HepG2 (cell line): Measurements from ENCODE around the gene YWHAH. TPM values are rescaled to one million over a fixed set of nuclear protein-coding genes. Genes with fewer than 3 reads are reported as not detected.

Experiments
- ATAC-seq: fragments of 200-7000 bp; cut with Tn5 transposase; 3 replicates; pipeline ENCODE4 v1.9.1; 2020; ENCODE audit warnings: mild to moderate bottlenecking, moderate library complexity
- BruUV-seq: library from RNA; stranded (reverse); fragments of 400-500 nt; replicated peaks from 2 replicates; lab custom pipeline; 2021; lab: Mats Ljungman, UMichigan
- CTCF ChIA-PET: fragments of 300-600 bp; formaldehyde crosslinking; extraction: SDS; loops from one replicate; lab custom pipeline; 2021; ENCODE audit warnings: low total read pairs, inconsistent platforms, low intra/inter-chr PET ratio; lab: Yijun Ruan, JAX
- POLR2A ChIA-PET: fragments of 350-600 bp; sonication (Branson Sonifier 250); formaldehyde crosslinking; loops from one replicate; lab custom pipeline; 2020; ENCODE audit warnings: antibody characterized with exemption, inconsistent platforms; lab: Yijun Ruan, JAX
- DNase-seq: peaks from one replicate; pipeline ENCODE4 v3.0.0-alpha.2; 2015; ENCODE audit warnings: low spot score
- FAIRE-seq: peaks from 3 replicates; lab custom pipeline; 2011; peaks lifted over from hg19 to GRCh38; lab: Jason Lieb, UNC
- H2AFZ ChIP-seq: one replicate; pipeline ENCODE4 v1.6.1; 2011; ENCODE audit warnings: low read length, inconsistent platforms
- H3K27ac ChIP-seq: fragments of 300-600 bp; 3 replicates; pipeline ENCODE4 v1.8.0; 2011; ENCODE audit warnings: mixed run types, mild to moderate bottlenecking, mixed read lengths, low read length, inconsistent platforms; ENCODE audit not compliant: insufficient read depth; ENCODE audit errors: extremely low read length
- H3K27me3 ChIP-seq, 2 experiments: fragments of 200-600 bp in 1 of 2; 2 replicates in 1 of 2; 3 replicates in 1 of 2; pipeline versions ENCODE4 v1.6.0 to v1.8.0; 2011; ENCODE audit warnings: low read length in 2 of 2, mild to moderate bottlenecking in 2 of 2, moderate library complexity in 2 of 2, inconsistent platforms in 1 of 2; ENCODE audit not compliant: insufficient read depth in 2 of 2, control insufficient read depth in 1 of 2
- H3K36me3 ChIP-seq, 2 experiments: fragments of 200-600 bp in 1 of 2; replicated peaks in 1 of 2; 2 replicates in 1 of 2; 3 replicates in 1 of 2; pipeline versions ENCODE4 v1.5.1 to v1.8.0; 2011; ENCODE audit warnings: low read length in 2 of 2, inconsistent platforms in 1 of 2; ENCODE audit not compliant: insufficient read depth in 2 of 2, control insufficient read depth in 1 of 2
- H3K4me1 ChIP-seq: 2 replicates; pipeline ENCODE4 v1.5.1; 2012; ENCODE audit warnings: low read length, inconsistent platforms; ENCODE audit not compliant: insufficient read depth
- H3K4me2 ChIP-seq: 2 replicates; pipeline ENCODE4 v1.6.0; 2011; ENCODE audit warnings: low read depth, low read length, inconsistent platforms
- H3K4me3 ChIP-seq, 3 experiments: fragments of 200-600 bp in 1 of 3; sonication (generic), shearing (Covaris generic) in 1 of 3; replicated peaks in 1 of 3; 2 replicates each; pipeline ENCODE4 v1.5.1; 2011 to 2016; ENCODE audit warnings: low read length in 3 of 3, inconsistent platforms in 2 of 3, low read depth in 2 of 3, mild to moderate bottlenecking in 2 of 3, control low read depth in 1 of 3, mixed read lengths in 1 of 3; ENCODE audit not compliant: insufficient read depth in 1 of 3
- H3K79me2 ChIP-seq: one replicate; pipeline ENCODE4 v1.6.1; 2011; ENCODE audit warnings: low read length, inconsistent platforms; ENCODE audit not compliant: insufficient read depth
- H3K9ac ChIP-seq: 2 replicates; pipeline ENCODE4 v1.6.0; 2011; ENCODE audit warnings: mild to moderate bottlenecking, low read depth, low read length, inconsistent platforms; ENCODE audit not compliant: insufficient read depth
- H3K9me3 ChIP-seq: 2 replicates; pipeline ENCODE4 v1.5.1; 2012; ENCODE audit warnings: mild to moderate bottlenecking, low read length
- H4K20me1 ChIP-seq: 2 replicates; pipeline ENCODE4 v1.6.0; 2011; ENCODE audit warnings: inconsistent platforms, mild to moderate bottlenecking, low read length, moderate library complexity; ENCODE audit not compliant: insufficient read depth
- ATRX ChIP-seq: sonication (generic); formaldehyde crosslinking; IDR thresholded peaks from 2 replicates; pipeline ENCODE4 v1.4.0; 2020; ENCODE audit warnings: missing genetic modification reagents, borderline replicate concordance
- CENPX ChIP-seq: sonication (generic); formaldehyde crosslinking; IDR thresholded peaks from 2 replicates; pipeline ENCODE4 v1.9.0; 2021; ENCODE audit warnings: mild to moderate bottlenecking, missing genetic modification reagents, moderate library complexity
- ETV6 ChIP-seq: sonication (generic); formaldehyde crosslinking; conservative IDR thresholded peaks from 2 replicates; pipeline ENCODE4 v1.4.0; 2020; ENCODE audit warnings: missing genetic modification reagents
- GATAD1 ChIP-seq: IDR thresholded peaks from 2 replicates; pipeline ENCODE4 v1.6.1; 2016; ENCODE audit warnings: missing genetic modification reagents, missing compliant biosample characterization
- HNRNPK ChIP-seq: fragments of 200-400 bp; formaldehyde crosslinking; IDR thresholded peaks from 2 replicates; pipeline ENCODE4 v1.6.1; 2018; ENCODE audit warnings: low read length, low read depth, moderate library complexity, mild to moderate bottlenecking; ENCODE audit not compliant: poor library complexity, severe bottlenecking
- KDM5A ChIP-seq: fragments of 200-600 bp; sonication (generic); IDR thresholded peaks from 2 replicates; pipeline ENCODE4 v1.7.0; 2018; ENCODE audit warnings: antibody characterized with exemption, mild to moderate bottlenecking, low read length, borderline replicate concordance
- MAFF ChIP-seq: IDR thresholded peaks from 2 replicates; pipeline ENCODE4 v1.6.1; 2011; ENCODE audit warnings: low read depth, low read length, improper control_type of control experiment
- NR2F1 ChIP-seq, 2 experiments: fragments of 450-650 bp in 1 of 2; formaldehyde crosslinking in 1 of 2; IDR thresholded peaks; 2 replicates each; pipeline versions ENCODE4 v1.5.0 to v1.6.1; 2016 to 2020; ENCODE audit warnings: mild to moderate bottlenecking in 1 of 2, missing compliant biosample characterization in 1 of 2, missing genetic modification reagents in 1 of 2, moderate library complexity in 1 of 2
- PLRG1 ChIP-seq: fragments of 450-650 bp; conservative IDR thresholded peaks from 2 replicates; pipeline ENCODE4 v1.6.1; 2016
- POLR2AphosphoS5 ChIP-seq: IDR thresholded peaks from 2 replicates; pipeline ENCODE4 v1.6.1; 2012; ENCODE audit warnings: low read depth, low read length
- RBAK ChIP-seq: sonication (generic); formaldehyde crosslinking; IDR thresholded peaks from 2 replicates; pipeline ENCODE4 v1.5.1; 2020; ENCODE audit warnings: mild to moderate bottlenecking, missing genetic modification reagents
- TCF7 ChIP-seq: sonication (generic); IDR thresholded peaks from 2 replicates; pipeline ENCODE4 v1.6.1; 2016; ENCODE audit warnings: antibody characterized with exemption, low read depth
- YEATS4 ChIP-seq: sonication (generic); formaldehyde crosslinking; IDR thresholded peaks from 2 replicates; pipeline ENCODE4 v1.4.0; 2020; ENCODE audit warnings: missing genetic modification reagents, borderline replicate concordance
- ZIK1 ChIP-seq: sonication (generic); formaldehyde crosslinking; IDR thresholded peaks from 2 replicates; pipeline ENCODE4 v1.5.0; 2020; ENCODE audit warnings: mild to moderate bottlenecking, low read depth, missing genetic modification reagents, borderline replicate concordance
- ZNF160 ChIP-seq: sonication (generic); formaldehyde crosslinking; IDR thresholded peaks from 2 replicates; pipeline ENCODE4 v1.8.0; 2022; ENCODE audit warnings: mild to moderate bottlenecking, inconsistent platforms, missing genetic modification reagents
- ZNF552 ChIP-seq: sonication (generic); formaldehyde crosslinking; IDR thresholded peaks from 2 replicates; pipeline ENCODE4 v1.9.0; 2022; ENCODE audit warnings: missing genetic modification reagents, mild to moderate bottlenecking, borderline replicate concordance
- ZNF563 ChIP-seq: sonication (generic); formaldehyde crosslinking; IDR thresholded peaks from 2 replicates; pipeline ENCODE4 v1.8.0; 2022; ENCODE audit warnings: mild to moderate bottlenecking, moderate library complexity, missing genetic modification reagents
- ZNF703 ChIP-seq: sonication (generic); formaldehyde crosslinking; IDR thresholded peaks from 2 replicates; pipeline ENCODE4 v1.5.1; 2020; ENCODE audit warnings: missing genetic modification reagents, mild to moderate bottlenecking, moderate library complexity, borderline replicate concordance
- ZNF713 ChIP-seq: sonication (generic); formaldehyde crosslinking; IDR thresholded peaks from 2 replicates; pipeline ENCODE4 v1.4.0; 2020; ENCODE audit warnings: mild to moderate bottlenecking, missing genetic modification reagents
- WGBS: methylation state at CpG from one replicate; pipeline ENCODE4 v1.1.6; 2017; ENCODE audit warnings: low lambda C conversion rate; 5-methylcytosine and 5-hydroxymethylcytosine counted together
- in situ Hi-C: cut with HindIII; loops from 2 replicates; pipeline ENCODE4 v1.10.0; 2017; ENCODE audit warnings: low pct_unique_long_range_greater_than_20kb; ENCODE audit not compliant: extremely low pct_ligation_motif_present
- intact Hi-C: fragments of 100-400 bp; cut with micrococcal nuclease; formaldehyde crosslinking; loops from one replicate; pipeline ENCODE4 v1.10.0; 2022; ENCODE audit not compliant: unreplicated experiment
- polyA plus RNA-seq, 8 experiments: library from polyadenylated mRNA; depleted of rRNA in 3 of 8; stranded (reverse) in 7 of 8; unstranded in 1 of 8; fragments of >200 nt; fragmentation: Illumina TruSeq in 4 of 8; extraction: Trizol in 4 of 8; gene quantifications; 2 replicates each; pipeline versions ENCODE4 v1.2.1 to v1.2.3, GENCODE V29; 2011 to 2016; ENCODE audit warnings: low read depth in 4 of 8, missing spikeins in 1 of 8, mixed read lengths in 1 of 8; ENCODE audit not compliant: insufficient read depth in 1 of 8
- total RNA-seq, 5 experiments: library from RNA; depleted of rRNA; stranded (reverse); fragments of >200 nt; fragmentation: Illumina TruSeq; extraction: Trizol; gene quantifications; 2 replicates each; pipeline ENCODE4 v1.2.3, GENCODE V29; 2016; ENCODE audit warnings: low read depth in 1 of 5
- TF ChIP-seq, protein P1 (sequence below): sonication (generic); formaldehyde crosslinking; conservative IDR thresholded peaks from 2 replicates; pipeline ENCODE4 v1.5.0; 2020; ENCODE audit warnings: missing genetic modification reagents

YWHAH gene
- total and polyA plus RNA-seq, 2 of the 13 experiments (the other 11 are each of a cell fraction or from before 2014, with no cell fraction given) = 35.6 to 92.7 TPM

DNA sequence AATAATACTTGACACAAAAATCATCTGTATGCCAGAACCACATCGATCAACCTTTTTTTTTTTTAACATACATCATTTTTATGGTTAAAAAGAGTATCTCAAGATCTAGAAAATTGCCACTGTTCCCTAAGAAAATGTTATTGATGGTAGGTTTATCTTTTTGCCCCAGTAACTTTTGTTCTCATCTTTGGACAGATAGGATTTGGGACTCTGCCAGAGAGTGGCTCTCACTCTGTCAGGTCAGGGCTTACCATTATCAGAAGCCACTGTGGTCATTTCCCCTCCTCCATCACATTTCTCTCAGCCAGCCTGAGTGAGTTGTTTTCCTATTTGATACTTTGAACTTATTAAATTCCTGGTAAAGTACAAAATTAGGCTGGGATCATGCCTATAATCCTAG is 47.9 kb upstream of the YWHAH start:
- Histone ChIP-seq H3K4me2 (no peak overlapping the region), H3K27ac (no peak overlapping the region), H3K27me3 (no peaks in the 10 kb centered on the region; a peak in 1 of 5 replicates), H3K9me3 (no peaks in the 10 kb centered on the region), H3K4me3 (no peak overlapping the region), H2AFZ (no peak overlapping the region), H4K20me1 (no peaks in the 10 kb centered on the region), H3K79me2 (no peaks in the 10 kb centered on the region), H3K4me1 (peaks cover 24% of the 10 kb centered on the region), H3K9ac (no peak overlapping the region), H3K36me3 (peaks cover 5% of the 10 kb centered on the region in 2 experiments; a peak in 2 of 5 replicates)
- BruUV-seq = no TSS peak
- TF ChIP-seq KDM5A = no peak
- TF ChIP-seq TCF7 = no peak
- no peak for TF ChIP-seq ZNF552 (CRISPR knock-in tag)
- TF ChIP-seq CENPX (CRISPR knock-in tag) = no peak
- TF ChIP-seq PLRG1 = no peak
- TF ChIP-seq ZNF703 (CRISPR knock-in tag) = no peak
- TF ChIP-seq HNRNPK = no peak
- TF ChIP-seq YEATS4 (CRISPR knock-in tag) = no peak
- TF ChIP-seq ZIK1 (CRISPR knock-in tag) = no peak
- TF ChIP-seq ZNF563 (CRISPR knock-in tag) = no peak
- TF ChIP-seq RBAK (CRISPR knock-in tag) = no peak
- no peak for TF ChIP-seq GATAD1
- no peak for TF ChIP-seq MAFF
- TF ChIP-seq POLR2AphosphoS5 = no peak
- no peak for TF ChIP-seq ATRX (CRISPR knock-in tag)
- no peak for TF ChIP-seq ZNF160 (CRISPR knock-in tag)
- no peak for TF ChIP-seq NR2F1 (CRISPR knock-in tag; IDR thresholded peaks at IDR 0.05)
- TF ChIP-seq, protein P1, sequence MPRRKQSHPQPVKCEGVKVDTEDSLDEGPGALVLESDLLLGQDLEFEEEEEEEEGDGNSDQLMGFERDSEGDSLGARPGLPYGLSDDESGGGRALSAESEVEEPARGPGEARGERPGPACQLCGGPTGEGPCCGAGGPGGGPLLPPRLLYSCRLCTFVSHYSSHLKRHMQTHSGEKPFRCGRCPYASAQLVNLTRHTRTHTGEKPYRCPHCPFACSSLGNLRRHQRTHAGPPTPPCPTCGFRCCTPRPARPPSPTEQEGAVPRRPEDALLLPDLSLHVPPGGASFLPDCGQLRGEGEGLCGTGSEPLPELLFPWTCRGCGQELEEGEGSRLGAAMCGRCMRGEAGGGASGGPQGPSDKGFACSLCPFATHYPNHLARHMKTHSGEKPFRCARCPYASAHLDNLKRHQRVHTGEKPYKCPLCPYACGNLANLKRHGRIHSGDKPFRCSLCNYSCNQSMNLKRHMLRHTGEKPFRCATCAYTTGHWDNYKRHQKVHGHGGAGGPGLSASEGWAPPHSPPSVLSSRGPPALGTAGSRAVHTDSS = no peak
- no peak for TF ChIP-seq ETV6 (CRISPR knock-in tag)
- TF ChIP-seq ZNF713 (CRISPR knock-in tag) = no peak
- ATAC-seq (no peak), FAIRE-seq (no peak), DNase-seq (no peak)
- intact Hi-C loops (no loop called here), in situ Hi-C loops (no loop called here)
- CTCF ChIA-PET = no interaction called here
- 97% methylated on average over 1 of the region's 1 CpG for WGBS
- POLR2A ChIA-PET = no interaction called here
